ENCODE measurements around the gene CTSC.

The CTSC gene

GRCh38 chr11:88320149-88320559 lies 17.4 kb downstream of the CTSC start (continued):
- TF ChIP-seq ZBTB1 (tag by site-specific recombination; IDR thresholded peaks at IDR 0.05) (no peak), ZNF701 (tag by site-specific recombination; IDR thresholded peaks at IDR 0.05) (no peak), KLF17 (tag by site-specific recombination; IDR thresholded peaks at IDR 0.05) (no peak), ZNF23 (tag by site-specific recombination; IDR thresholded peaks at IDR 0.05; ENCODE audit: borderline replicate concordance) (no peak)

- no peak overlapping the region for H3K4me3 ChIP-seq (ENCODE audit: low read depth, low read length)
- POLR2A ChIA-PET: no interaction called here
- no peaks in the 10 kb centered on the region for H3K9me3 ChIP-seq (ENCODE audit: control insufficient read depth, insufficient read depth, low read depth, low read length)
- no peak overlapping the region for H3K27ac ChIP-seq (ENCODE audit: extremely low read depth, low read depth, low read length)
- H3K4me1 ChIP-seq (ENCODE audit: control insufficient read depth, insufficient read depth, low read length): peaks cover 3% of the 10 kb centered on the region; the same call in 1 of the 2 replicates
- CTCF ChIA-PET: no interaction called here
- TF ChIP-seq INSM2 (tag by site-specific recombination; IDR thresholded peaks at IDR 0.05) (no peak), ZSCAN30 (tag by site-specific recombination; IDR thresholded peaks at IDR 0.05) (no peak), ZNF558 (tag by site-specific recombination; IDR thresholded peaks at IDR 0.05) (no peak), ZBTB49 (tag by site-specific recombination; IDR thresholded peaks at IDR 0.05; ENCODE audit: low read depth) (no peak), ZNF48 (tag by site-specific recombination; IDR thresholded peaks at IDR 0.05) (no peak), ZNF473 (tag by site-specific recombination; IDR thresholded peaks at IDR 0.05) (no peak), ZNF26 (tag by site-specific recombination; IDR thresholded peaks at IDR 0.05) (no peak), ZNF155 (tag by site-specific recombination; IDR thresholded peaks at IDR 0.05) (no peak), PATZ1 (tag by site-specific recombination; IDR thresholded peaks at IDR 0.05) (no peak), ZNF398 (tag by site-specific recombination; IDR thresholded peaks at IDR 0.05) (no peak), KLF10 (tag by site-specific recombination; IDR thresholded peaks at IDR 0.05) (no peak), ZBTB8A (tag by site-specific recombination; IDR thresholded peaks at IDR 0.05) (no peak), ZNF548 (tag by site-specific recombination; IDR thresholded peaks at IDR 0.05) (no peak), ZNF302 (tag by site-specific recombination; IDR thresholded peaks at IDR 0.05; ENCODE audit: low read depth) (no peak)
- H3K36me3 ChIP-seq (ENCODE audit: control insufficient read depth in 2 of 2, insufficient read depth in 1 of 2, low read length in 2 of 2): no peaks in the 10 kb centered on the region; a peak in 1 of 3 replicates
These were observed 19.5 kb downstream of the CTSC start for GRCh38 chr11:88318017-88318416.
